Measurements from ENCODE around the gene PRSS12.

- TF ChIP-seq POLR2AphosphoS5 (IDR thresholded peaks at IDR 0.05) (no peak), CTCF (IDR thresholded peaks at IDR 0.05) (no peak)
Observed at GRCh38 chr4:118345813-118346212, 7.0 kb downstream of the PRSS12 start.

Measured in esophagus muscularis mucosa (tissue), 3 donors.